Astrocyte of the cerebellum (primary cell): ENCODE results near the gene DSG3.

ENCODE experiments used
- DNase-seq: peaks from one replicate; pipeline ENCODE4 v3.0.0-alpha.2; 2011; ENCODE audit warnings: low read depth
- H3K4me3 ChIP-seq: 2 replicates; pipeline ENCODE4 v1.5.1; 2011; ENCODE audit warnings: mild to moderate bottlenecking, low read depth, low read length, moderate library complexity
- CTCF ChIP-seq: IDR thresholded peaks from 2 replicates; pipeline ENCODE4 v1.5.1; 2012; ENCODE audit warnings: low read length, low read depth, moderate library complexity, mild to moderate bottlenecking; ENCODE audit errors: missing control alignments
- in situ Hi-C: cut with HindIII; loops from 2 replicates; pipeline ENCODE4 v1.10.0; 2017; ENCODE audit warnings: low sequenced_read_pairs

Gene DSG3

GRCh38 chr18:31454066-31454708 is 6.6 kb downstream of the DSG3 start:
- H3K4me3 ChIP-seq, result no peak overlapping the region
- in situ Hi-C loops, result no loop called here
- DNase-seq, result peak; percentile 66
- no peak for TF ChIP-seq CTCF

GRCh38 chr18:31469629-31470028 is 22.1 kb downstream of the DSG3 start:
- in situ Hi-C loops, result no loop called here
- DNase-seq, result no peak
- TF ChIP-seq CTCF, result no peak
- H3K4me3 ChIP-seq, result no peak overlapping the region

- no peak for TF ChIP-seq CTCF
- DNase-seq, result no peak
- no peak overlapping the region for H3K4me3 ChIP-seq
- in situ Hi-C loops, result no loop called here
Measured at GRCh38 chr18:31478688-31479087, 31.1 kb downstream of the DSG3 start.

GRCh38 chr18:31482051-31482450 is 34.5 kb downstream of the DSG3 start:
- no peak for DNase-seq
- H3K4me3 ChIP-seq, result no peak overlapping the region
- in situ Hi-C loops, result no loop called here
- TF ChIP-seq CTCF, result no peak

GRCh38 chr18:31483396-31483795 is 35.9 kb downstream of the DSG3 start:
- DNase-seq, result no peak
- no peak for TF ChIP-seq CTCF
- H3K4me3 ChIP-seq, result no peak overlapping the region
- in situ Hi-C loops, result no loop called here

GRCh38 chr18:31484461-31484860 is 36.9 kb downstream of the DSG3 start:
- no peak for TF ChIP-seq CTCF
- H3K4me3 ChIP-seq, result no peak overlapping the region
- in situ Hi-C loops, result no loop called here
- no peak for DNase-seq

- no peak for TF ChIP-seq CTCF
- no peak for DNase-seq
- in situ Hi-C loops, result no loop called here
- H3K4me3 ChIP-seq, result no peak overlapping the region
Measured at GRCh38 chr18:31486165-31486564, 38.6 kb downstream of the DSG3 start.
